SK-N-SH treated with all-trans-retinoic acid at 6 μM for 48 hours (cell line): ENCODE results near the gene JARID2.

Experiments
- PATZ1 ChIP-seq: fragments of 250-450 bp; sonication (Bioruptor Pico); IDR thresholded peaks from 2 replicates; pipeline ENCODE4 v1.8.0; 2020; ENCODE audit warnings: mild to moderate bottlenecking, moderate library complexity, borderline replicate concordance
- RARB ChIP-seq: fragments of 250-450 bp; sonication (Bioruptor Pico); IDR thresholded peaks from 2 replicates; pipeline ENCODE4 v1.8.0; 2021; ENCODE audit warnings: mild to moderate bottlenecking, moderate library complexity
- TCF4 ChIP-seq: fragments of 250-450 bp; sonication (Bioruptor Pico); IDR thresholded peaks from 2 replicates; pipeline ENCODE4 v1.8.0; 2021; ENCODE audit warnings: mild to moderate bottlenecking, moderate library complexity, borderline replicate concordance
- TSHZ2 ChIP-seq: fragments of 250-450 bp; sonication (Bioruptor Pico); IDR thresholded peaks from 2 replicates; pipeline ENCODE4 v1.5.0; 2020; ENCODE audit warnings: mild to moderate bottlenecking, moderate library complexity
- ZFP30 ChIP-seq: fragments of 450-650 bp; formaldehyde crosslinking; IDR thresholded peaks from 2 replicates; pipeline ENCODE4 v1.5.0; 2022; ENCODE audit warnings: mild to moderate bottlenecking, moderate library complexity

- no peak for TF ChIP-seq PATZ1 (CRISPR knock-in tag)
- TF ChIP-seq TSHZ2 (CRISPR knock-in tag), result no peak
- no peak for TF ChIP-seq ZFP30 (CRISPR knock-in tag)
- no peak for TF ChIP-seq TCF4 (CRISPR knock-in tag)
- TF ChIP-seq RARB (CRISPR knock-in tag), result no peak
Observed at GRCh38 chr6:15556711-15557110, 310.8 kb downstream of the JARID2 start.
